COLO668 (cell line): Measurements from ENCODE around the gene UBE2G2.
A peak's percentile ranks its signal among the peaks of the same experiment; 100 is the strongest.

ENCODE experiments used
- DNase-seq: peaks from one replicate; lab custom pipeline; 2025; ENCODE audit not compliant: unreplicated experiment; lab: John Stamatoyannopoulos, UW

UBE2G2 gene

DNA sequence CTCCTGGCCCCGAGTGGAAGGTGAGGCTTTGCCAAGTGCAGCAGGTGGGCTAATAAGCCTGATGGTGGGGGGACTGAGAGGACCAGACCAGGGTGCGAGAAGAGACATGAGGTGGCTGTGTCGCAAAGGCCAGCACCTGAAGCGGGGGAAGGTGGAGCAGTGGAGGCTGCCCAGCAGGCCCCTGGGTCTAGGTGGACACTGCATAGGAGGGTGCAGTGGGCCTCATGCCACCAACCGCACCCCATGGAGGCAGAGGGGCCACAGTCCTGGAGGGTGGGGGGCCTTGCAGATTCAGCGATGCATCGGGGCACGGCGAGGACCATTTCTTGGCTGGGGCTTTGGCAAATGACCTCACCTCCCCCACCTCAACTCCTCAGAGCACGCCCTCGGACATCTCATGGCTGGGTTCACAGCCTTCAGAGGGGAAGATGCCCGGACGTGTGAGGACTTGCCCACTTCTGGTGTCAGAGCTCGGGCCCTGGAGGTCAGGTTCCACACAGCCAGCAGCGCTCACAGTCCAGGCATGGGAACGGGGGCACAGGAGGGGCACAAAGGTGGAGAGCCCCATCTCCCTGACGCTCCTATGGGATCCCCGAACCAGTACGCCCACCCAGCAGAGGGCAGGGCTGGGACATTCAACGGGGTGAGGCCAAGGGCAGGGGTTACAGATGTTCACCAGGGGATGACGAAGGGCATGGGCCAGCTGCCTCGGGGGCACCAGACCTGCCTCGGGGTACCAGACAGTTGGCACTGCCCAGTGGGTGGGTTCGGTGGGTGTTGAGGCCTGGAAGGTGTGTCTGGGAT, 35.4 kb downstream of the UBE2G2 start:
- no peak for DNase-seq

DNA sequence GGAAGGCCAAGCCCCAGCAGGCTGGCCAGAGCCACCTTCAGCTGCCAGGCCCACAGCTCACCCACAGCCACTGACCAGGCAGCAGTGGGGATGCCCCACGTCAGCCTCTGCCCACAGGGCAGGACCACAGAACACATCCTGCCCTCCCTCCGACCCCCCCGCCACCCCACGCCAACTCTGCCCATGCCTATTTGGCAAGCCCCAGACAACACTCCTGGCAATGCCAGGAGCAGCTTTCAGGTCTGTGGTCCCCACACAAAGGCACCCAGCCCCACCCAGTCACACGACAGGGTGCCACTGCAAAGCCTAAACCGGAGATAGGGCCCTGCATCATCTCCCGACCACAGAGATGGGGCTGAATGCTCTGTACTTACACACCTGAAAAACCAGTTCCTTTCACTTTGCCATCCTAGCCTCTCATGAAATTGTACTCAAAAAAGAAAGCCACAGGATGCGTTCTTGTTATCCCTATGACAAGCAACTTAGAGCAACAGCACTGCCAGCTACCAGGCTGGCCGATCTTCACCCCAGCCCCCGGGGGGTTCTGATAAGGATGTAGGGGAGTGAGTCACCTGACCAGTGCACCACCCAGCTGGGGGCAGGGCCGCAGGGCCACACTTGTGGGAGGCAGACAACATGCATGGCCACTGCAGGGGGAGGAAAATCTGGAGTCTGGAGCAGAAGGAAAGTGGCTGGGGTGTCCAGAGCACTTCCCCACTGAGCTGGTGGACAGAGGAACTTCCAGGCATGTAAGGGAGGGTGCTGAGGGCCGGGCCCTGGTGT, 36.2 kb downstream of the UBE2G2 start:
- DNase-seq, result peak; percentile 41

DNA sequence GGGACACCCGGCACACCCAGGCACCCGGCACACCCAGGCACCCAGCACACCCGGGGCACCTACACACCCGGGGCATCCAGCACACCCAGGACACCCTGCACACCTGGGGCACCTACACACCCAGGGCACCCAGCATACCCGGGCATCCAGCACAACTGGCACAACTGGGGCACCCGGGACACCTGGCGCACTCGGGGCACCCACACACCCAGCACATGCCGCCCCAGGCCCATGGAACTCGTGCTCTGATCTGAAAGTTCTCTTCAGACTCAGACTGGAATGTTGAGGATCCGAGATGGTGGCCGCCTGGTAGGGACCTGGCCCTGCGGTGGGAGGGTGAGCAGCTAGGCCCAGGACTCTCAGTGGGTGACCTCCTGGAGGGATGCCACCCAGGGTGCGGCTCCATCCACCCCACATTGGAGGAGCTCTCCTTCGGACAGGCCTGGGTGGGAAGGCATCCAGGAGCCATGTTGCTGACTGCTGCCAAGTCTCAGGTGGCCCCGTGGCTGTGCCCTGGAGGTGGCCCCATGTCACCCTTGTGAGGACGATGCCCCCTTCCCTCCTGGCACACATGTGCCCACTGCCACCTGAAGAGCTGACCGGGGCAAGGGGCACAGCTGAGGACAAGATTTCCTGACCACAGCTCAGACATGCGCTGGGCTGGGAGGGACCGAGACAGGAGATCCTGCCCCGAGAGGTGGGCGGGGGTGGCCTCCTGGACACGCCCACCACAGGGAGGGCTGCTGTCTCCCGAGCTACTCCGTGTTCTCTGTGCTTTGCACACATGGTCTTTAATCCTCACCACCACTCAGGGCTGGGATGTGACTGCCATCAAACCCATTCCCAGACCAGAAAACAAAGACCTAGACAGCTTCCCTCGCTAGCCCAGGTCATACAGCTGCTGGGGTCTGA, 37.0 kb downstream of the UBE2G2 start:
- no peak for DNase-seq

- no peak for DNase-seq
These were observed 37.9 kb downstream of the UBE2G2 start for GRCh38 chr21:44763451-44764318.

GRCh38 chr21:44763050-44763378, 38.6 kb downstream of the UBE2G2 start:
- no peak for DNase-seq

- no peak for DNase-seq
These were observed 39.2 kb downstream of the UBE2G2 start for GRCh38 chr21:44762221-44763049.

DNA sequence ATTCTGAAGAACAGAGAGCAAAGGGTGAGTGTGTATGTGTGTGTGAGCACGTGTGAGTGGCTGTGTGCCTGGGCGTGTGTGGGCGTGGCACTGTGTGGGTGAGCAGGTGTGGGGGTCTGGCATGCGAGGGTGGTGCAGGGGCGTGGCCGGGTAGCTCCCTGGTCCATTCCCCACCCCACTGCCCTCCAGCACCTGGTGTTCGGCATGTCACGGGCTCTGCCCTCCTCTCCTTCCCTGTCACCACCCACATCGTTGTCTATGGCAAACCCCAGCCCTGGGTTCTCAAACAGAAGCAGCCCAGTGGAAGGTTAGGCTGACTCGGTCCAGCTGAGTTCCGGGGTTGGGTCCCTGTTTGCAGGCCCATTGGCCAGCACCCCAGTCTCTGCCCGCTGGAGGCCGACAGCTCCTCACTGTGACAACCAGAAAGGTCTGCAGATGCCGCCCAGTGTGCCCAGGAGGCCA, 39.8 kb downstream of the UBE2G2 start:
- peak; percentile 57 for DNase-seq

DNA sequence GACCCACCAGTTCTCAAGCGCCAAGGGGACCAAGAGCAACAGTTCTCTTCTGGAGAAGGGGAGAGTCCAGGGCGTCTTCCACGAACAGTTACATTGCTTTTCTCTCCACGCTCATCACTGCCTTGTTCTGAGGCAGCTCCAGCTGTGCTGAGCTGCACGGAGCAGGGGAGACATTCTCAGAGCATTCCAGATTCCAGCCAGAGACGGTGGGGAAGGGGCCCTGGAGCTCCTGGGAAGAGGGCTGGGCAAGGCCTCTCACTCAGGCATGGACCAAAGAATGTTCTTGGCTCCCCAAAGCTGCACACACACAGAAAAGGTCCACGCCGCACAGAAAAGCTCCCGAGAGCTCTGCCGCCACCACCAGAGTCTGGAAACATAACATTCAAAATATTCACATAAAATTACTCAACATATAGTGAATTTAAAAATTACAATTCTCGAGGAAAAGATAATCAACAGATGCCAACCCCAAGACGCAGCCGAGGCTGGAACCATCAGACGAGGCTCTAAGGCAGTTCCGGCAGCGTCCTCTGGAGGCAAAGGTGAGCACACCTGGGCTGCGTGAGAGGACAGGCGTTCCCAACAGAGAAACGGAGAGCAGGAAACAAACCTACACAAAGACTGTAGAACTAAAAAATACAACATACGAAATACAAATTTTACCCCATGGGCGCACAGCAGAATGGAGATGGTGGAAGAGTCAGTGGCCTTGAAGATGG, 40.5 kb downstream of the UBE2G2 start:
- DNase-seq, result peak; percentile 74

DNA sequence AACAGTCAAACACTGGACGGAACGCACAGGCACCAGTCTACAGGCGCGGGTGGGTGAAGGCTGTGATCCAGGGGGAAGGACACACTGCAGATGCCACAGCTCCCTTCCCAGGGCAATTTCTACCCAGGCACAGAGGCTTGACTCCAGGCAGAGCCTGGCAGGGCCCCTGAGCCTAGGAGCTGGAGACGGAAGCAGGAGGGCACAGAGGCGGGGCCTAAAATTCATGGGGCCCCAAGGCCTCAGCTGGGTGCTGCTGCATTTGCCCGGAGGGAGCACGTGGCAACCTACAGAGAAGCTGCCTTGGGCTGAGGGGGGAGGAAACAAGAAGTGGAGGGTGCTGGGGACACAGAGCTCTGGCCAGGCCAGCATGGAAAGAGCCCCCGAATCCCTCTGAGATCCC, 41.2 kb downstream of the UBE2G2 start:
- no peak for DNase-seq

GRCh38 chr21:44759628-44760285, 41.9 kb downstream of the UBE2G2 start:
- DNase-seq, result no peak

GRCh38 chr21:44758781-44759627, 42.6 kb downstream of the UBE2G2 start:
- peak; percentile 36 for DNase-seq

DNA sequence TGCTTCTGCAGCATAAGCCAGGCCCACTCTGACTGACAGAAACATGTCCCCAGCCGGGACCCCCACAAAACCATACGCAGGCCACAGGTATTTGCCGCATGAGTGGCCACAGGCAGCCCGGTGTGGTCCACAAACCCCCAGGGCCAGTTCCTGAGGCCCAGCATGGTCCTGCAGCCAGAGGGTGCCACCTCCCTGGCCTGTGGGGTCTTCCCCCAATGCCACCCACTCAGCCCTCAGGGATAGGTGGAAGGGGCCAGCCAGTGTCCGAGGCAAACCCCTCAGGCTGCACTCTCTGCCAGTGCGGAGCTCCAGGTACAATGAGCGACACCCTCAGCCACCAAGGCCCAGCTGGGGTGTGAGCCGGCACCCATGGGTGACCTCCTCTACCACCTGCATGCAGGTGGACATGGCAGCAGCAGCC, 43.5 kb downstream of the UBE2G2 start:
- DNase-seq, result no peak

GRCh38 chr21:44757731-44758130, 43.9 kb downstream of the UBE2G2 start:
- no peak for DNase-seq

DNA sequence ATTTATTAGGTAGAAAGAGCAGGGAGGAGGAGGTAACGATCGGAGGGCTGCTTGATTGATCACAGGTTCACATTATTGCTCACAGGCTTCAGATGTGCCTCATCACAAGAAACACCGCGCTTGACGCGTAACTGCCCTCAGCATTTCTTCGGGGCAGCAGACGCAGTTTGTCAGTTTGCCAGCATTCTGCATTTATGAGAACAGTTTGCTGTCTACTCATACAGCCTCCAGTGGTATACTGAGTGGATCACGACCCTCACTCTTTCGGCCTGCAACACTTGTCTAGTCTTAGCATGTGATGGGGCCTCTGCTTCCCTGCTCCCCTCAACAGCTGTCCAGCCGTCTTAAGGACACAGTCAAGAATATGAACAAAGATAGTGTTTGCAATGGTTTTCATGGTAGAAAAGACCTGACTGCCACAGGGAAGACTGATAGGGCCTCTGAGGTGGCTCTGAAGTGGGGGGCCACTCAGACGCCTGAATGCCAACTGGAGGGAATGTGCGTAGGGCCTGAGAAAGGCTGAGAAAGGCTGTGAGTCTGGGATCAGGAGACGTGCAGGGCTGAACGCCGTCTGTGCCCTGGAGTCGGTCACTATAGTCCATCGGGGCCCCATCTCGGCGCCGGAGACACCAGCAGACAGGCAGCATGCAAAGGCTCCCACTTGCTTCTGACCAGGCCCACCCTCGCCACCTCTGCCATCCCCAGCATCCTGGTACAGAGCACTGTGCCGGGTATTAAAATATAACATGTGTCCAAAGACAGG, 45.0 kb downstream of the UBE2G2 start:
- no peak for DNase-seq

DNA sequence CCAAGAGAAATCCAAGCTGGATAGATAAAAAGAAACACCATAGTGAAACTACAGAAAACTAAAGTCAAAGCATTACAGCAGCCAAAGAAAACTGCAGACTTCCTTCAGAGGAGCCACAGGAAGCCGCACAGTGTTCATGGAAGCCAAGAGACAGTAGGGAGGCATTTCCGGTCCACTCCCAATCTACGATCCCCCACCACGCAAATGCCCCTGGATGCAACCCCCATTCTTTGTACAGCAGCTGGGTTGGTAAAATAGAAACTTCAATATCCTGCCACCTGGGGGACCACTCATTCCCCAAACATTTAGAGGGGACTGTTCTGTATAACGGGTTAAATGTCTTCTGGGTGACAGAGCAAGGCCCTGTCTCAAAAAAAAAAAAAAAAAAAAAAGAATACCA, 46.4 kb downstream of the UBE2G2 start:
- peak; percentile 25 for DNase-seq

- DNase-seq, result peak; percentile 54
These were observed 48.3 kb downstream of the UBE2G2 start for GRCh38 chr21:44753357-44753756.
